GM23338 (cell line): ENCODE results near the gene AKT2. TPM values are rescaled to one million over a fixed set of nuclear protein-coding genes. Genes with fewer than 3 reads are reported as not detected.

Experiments used
- ATAC-seq: fragments of 200-7000 bp; cut with Tn5 transposase; 3 replicates; pipeline ENCODE4 v1.9.1; 2020
- DNase-seq: peaks from one replicate; pipeline ENCODE4 v3.0.0-alpha.2; 2015; ENCODE audit warnings: low spot score
- H2AFZ ChIP-seq: fragments of 200-600 bp; sonication (generic); 2 replicates; pipeline ENCODE4 v1.8.0; 2016; ENCODE audit warnings: antibody characterized with exemption, mild to moderate bottlenecking, moderate library complexity
- H3F3A ChIP-seq: fragments of 200-600 bp; sonication (generic); replicated peaks from 2 replicates; pipeline ENCODE4 v1.8.0; 2017; ENCODE audit warnings: antibody characterized with exemption, mixed run types, low read depth
- H3K27ac ChIP-seq: fragments of 200-600 bp; sonication (generic); 2 replicates; pipeline ENCODE4 v1.6.1; 2016; ENCODE audit warnings: low read depth
- H3K27me3 ChIP-seq: fragments of 200-600 bp; sonication (generic); 2 replicates; pipeline ENCODE4 v1.8.0; 2016; ENCODE audit warnings: mild to moderate bottlenecking, mixed run types, moderate library complexity; ENCODE audit not compliant: insufficient read depth
- H3K36me3 ChIP-seq: fragments of 200-600 bp; sonication (generic); 2 replicates; pipeline ENCODE4 v1.8.0; 2016; ENCODE audit warnings: mild to moderate bottlenecking; ENCODE audit not compliant: insufficient read depth
- H3K4me1 ChIP-seq: fragments of 200-600 bp; sonication (generic); 2 replicates; pipeline ENCODE4 v1.8.0; 2016; ENCODE audit warnings: mild to moderate bottlenecking, moderate library complexity; ENCODE audit not compliant: insufficient read depth
- H3K4me2 ChIP-seq: fragments of 200-600 bp; sonication (generic); 2 replicates; pipeline ENCODE4 v1.7.1; 2017; ENCODE audit warnings: mixed run types
- H3K4me3 ChIP-seq: fragments of 200-600 bp; sonication (generic); 2 replicates; pipeline ENCODE4 v1.6.1; 2016; ENCODE audit warnings: mixed run types
- H3K79me2 ChIP-seq: fragments of 200-600 bp; sonication (generic); replicated peaks from 2 replicates; pipeline ENCODE4 v1.8.0; 2017; ENCODE audit warnings: mild to moderate bottlenecking; ENCODE audit not compliant: insufficient read depth
- H3K9me2 ChIP-seq: fragments of 200-600 bp; sonication (generic); 2 replicates; pipeline ENCODE4 v1.8.0; 2017; ENCODE audit not compliant: insufficient read depth
- H4K20me1 ChIP-seq: fragments of 200-600 bp; sonication (generic); replicated peaks from 2 replicates; pipeline ENCODE4 v1.8.0; 2017; ENCODE audit warnings: mild to moderate bottlenecking; ENCODE audit not compliant: insufficient read depth
- H3K27ac Mint-ChIP-seq: 2 replicates; pipeline ENCODE4 v1.8.0; 2020; ENCODE audit warnings: inconsistent platforms, mild to moderate bottlenecking, moderate library complexity, mixed read lengths
- H3K27me3 Mint-ChIP-seq: 3 replicates; pipeline ENCODE4 v1.8.0; 2022; ENCODE audit warnings: low read depth, mild to moderate bottlenecking, moderate library complexity, mixed read lengths, inconsistent platforms; ENCODE audit not compliant: insufficient read depth, poor library complexity
- H3K36me3 Mint-ChIP-seq: 3 replicates; pipeline ENCODE4 v1.8.0; 2021; ENCODE audit warnings: low read depth, mild to moderate bottlenecking, inconsistent platforms, moderate library complexity, mixed read lengths
- H3K4me1 Mint-ChIP-seq: 3 replicates; pipeline ENCODE4 v1.8.0; 2020; ENCODE audit warnings: mild to moderate bottlenecking, inconsistent platforms, mixed read lengths
- H3K4me3 Mint-ChIP-seq: 3 replicates; pipeline ENCODE4 v1.8.0; 2021; ENCODE audit warnings: moderate library complexity, mild to moderate bottlenecking, inconsistent platforms, mixed read lengths
- H3K9me3 Mint-ChIP-seq: 3 replicates; pipeline ENCODE4 v1.8.0; 2020; ENCODE audit warnings: moderate library complexity, mild to moderate bottlenecking, inconsistent platforms, mixed read lengths
- CTCF ChIP-seq, 2 experiments: fragments of 200-600 bp in 1 of 2; sonication (generic) in 1 of 2; conservative IDR thresholded peaks; 2 replicates each; pipeline versions ENCODE4 v1.5.1 to v1.6.1; 2016 to 2017; ENCODE audit warnings: antibody characterized with exemption in 2 of 2, low read depth in 2 of 2, mild to moderate bottlenecking in 2 of 2, moderate library complexity in 1 of 2
- EZH2 ChIP-seq: fragments of 200-600 bp; sonication (generic); IDR thresholded peaks from one replicate; pipeline ENCODE4 v1.8.0; 2017; ENCODE audit warnings: antibody characterized with exemption, mild to moderate bottlenecking, low read depth; ENCODE audit not compliant: unreplicated experiment
- EZH2phosphoT487 ChIP-seq: fragments of 200-600 bp; sonication (generic); IDR thresholded peaks from one replicate; pipeline ENCODE4 v1.8.1; 2018; ENCODE audit warnings: antibody characterized with exemption; ENCODE audit not compliant: unreplicated experiment
- NANOG ChIP-seq: IDR thresholded peaks from 2 replicates; pipeline ENCODE4 v1.6.1; 2016; ENCODE audit warnings: antibody characterized with exemption, borderline replicate concordance
- REST ChIP-seq: IDR thresholded peaks from one replicate; pipeline ENCODE4 v1.6.1; 2018; ENCODE audit warnings: antibody characterized with exemption; ENCODE audit not compliant: unreplicated experiment
- ZNF114 ChIP-seq: fragments of 250-450 bp; sonication (Bioruptor Pico); IDR thresholded peaks from 2 replicates; pipeline ENCODE4 v1.5.0; 2020; ENCODE audit warnings: mild to moderate bottlenecking, moderate library complexity
- ZNF331 ChIP-seq: fragments of 250-450 bp; sonication (Bioruptor Pico); IDR thresholded peaks from 2 replicates; pipeline ENCODE4 v1.5.0; 2020; ENCODE audit warnings: low read depth, mild to moderate bottlenecking, moderate library complexity
- polyA plus RNA-seq: library from polyadenylated mRNA; unstranded; fragments of >200 nt; fragmentation: Nextera tagmentation; extraction: Ambion mirVana; gene quantifications from 2 replicates; pipeline ENCODE4 v1.2.1, GENCODE V29; 2016
- total RNA-seq: library from RNA; depleted of rRNA; stranded (reverse); fragments of >200 nt; shearing (Covaris generic); gene quantifications from 2 replicates; pipeline ENCODE4 v1.2.3, GENCODE V29; 2014

AKT2 gene
- total and polyA plus RNA-seq, 2 experiments from 2014 or later: 17.6 to 123 TPM

- Histone ChIP-seq H3K9me2 (no peaks in the 10 kb centered on the region), H3K4me3 (no peak overlapping the region), H4K20me1 (no peaks in the 10 kb centered on the region; the same call in 1 of the 2 replicates), H3K27me3 (no peaks in the 10 kb centered on the region), H2AFZ (no peak overlapping the region), H3K4me1 (no peaks in the 10 kb centered on the region), H3K4me2 (no peak overlapping the region), H3K27ac (no peak overlapping the region), H3F3A (no peaks in the 10 kb centered on the region), H3K79me2 (no peaks in the 10 kb centered on the region), H3K36me3 (no peaks in the 10 kb centered on the region)
- Mint-ChIP-seq H3K36me3 (no peaks in the 10 kb centered on the region), H3K4me1 (no peaks in the 10 kb centered on the region), H3K27me3 (peaks cover 2% of the 10 kb centered on the region), H3K9me3 (no peaks in the 10 kb centered on the region), H3K27ac (no peak overlapping the region), H3K4me3 (no peak overlapping the region)
- TF ChIP-seq REST (no peak), EZH2 (no peak), NANOG (no peak), CTCF (conservative IDR thresholded peaks at IDR 0.05; ENCODE audit: low read depth in 2 of 2) (peak; percentile 49 to 56), ZNF114 (CRISPR knock-in tag) (no peak)
- peak; percentile 68 for DNase-seq
- ATAC-seq: peak; percentile 68
These were observed 27.4 kb upstream of the AKT2 start for GRCh38 chr19:40312533-40312932.

- Histone ChIP-seq H3K27me3 (no peaks in the 10 kb centered on the region), H4K20me1 (no peaks in the 10 kb centered on the region), H3K4me2 (no peak overlapping the region), H3F3A (no peaks in the 10 kb centered on the region), H2AFZ (no peak overlapping the region), H3K4me3 (no peak overlapping the region), H3K79me2 (no peaks in the 10 kb centered on the region), H3K9me2 (no peaks in the 10 kb centered on the region), H3K27ac (no peak overlapping the region), H3K4me1 (0 out of 2 replicates have a peak, but pooled peaks cover under 1% of the 10 kb centered on the region), H3K36me3 (no peaks in the 10 kb centered on the region)
- no peak overlapping the region for H3K27ac Mint-ChIP-seq
- no peaks in the 10 kb centered on the region for H3K9me3 Mint-ChIP-seq
- no peak overlapping the region for H3K4me3 Mint-ChIP-seq
- no peak for DNase-seq
- peaks cover 2% of the 10 kb centered on the region for H3K27me3 Mint-ChIP-seq
- ATAC-seq: no peak
- H3K36me3 Mint-ChIP-seq: no peaks in the 10 kb centered on the region
- peaks cover 3% of the 10 kb centered on the region; the same call in 1 of the 3 replicates for H3K4me1 Mint-ChIP-seq
- TF ChIP-seq EZH2phosphoT487: no peak
- no peak for TF ChIP-seq ZNF114 (CRISPR knock-in tag)
- no peak for TF ChIP-seq CTCF (conservative IDR thresholded peaks at IDR 0.05; ENCODE audit: low read depth in 2 of 2)
- no peak for TF ChIP-seq ZNF331 (CRISPR knock-in tag)
- no peak for TF ChIP-seq EZH2
These were observed 24.5 kb upstream of the AKT2 start for GRCh38 chr19:40309666-40310065.
